IMR-90 (cell line): ENCODE results near the gene CEP104. TPM values are rescaled to one million over a fixed set of nuclear protein-coding genes. Genes with fewer than 3 reads are reported as not detected.

Experiments used
- ATAC-seq: fragments of 200-7000 bp; cut with Tn5 transposase; 2 replicates; pipeline ENCODE4 v1.9.1; 2020; ENCODE audit warnings: low read depth, mild to moderate bottlenecking, moderate library complexity
- BruUV-seq: library from RNA; stranded (reverse); fragments of 400-500 nt; replicated peaks from 2 replicates; lab custom pipeline; 2021; lab: Mats Ljungman, UMichigan
- CTCF ChIA-PET: fragments of 300-600 bp; formaldehyde crosslinking; extraction: SDS; loops from one replicate; lab custom pipeline; 2021; ENCODE audit warnings: antibody characterized with exemption; lab: Yijun Ruan, JAX
- POLR2A ChIA-PET: fragments of 300-600 bp; sonication (Branson Sonifier 250); formaldehyde crosslinking; loops from one replicate; lab custom pipeline; 2022; ENCODE audit warnings: antibody characterized with exemption; ENCODE audit not compliant: unreplicated experiment; lab: Charles Lee
- DNase-seq: peaks from one replicate; pipeline ENCODE4 v3.0.0; 2013
- H2AFZ ChIP-seq: replicated peaks from 2 replicates; pipeline ENCODE3; 2013; ENCODE audit warnings: low read length, mild to moderate bottlenecking; ENCODE audit not compliant: poor library complexity
- H2AK5ac ChIP-seq: 2 replicates; pipeline ENCODE4 v1.6.1; 2013; ENCODE audit warnings: low read depth, low read length, inconsistent platforms
- H2AK9ac ChIP-seq: replicated peaks from 2 replicates; pipeline ENCODE3; 2013; ENCODE audit warnings: mild to moderate bottlenecking, low read depth, low read length, moderate library complexity; ENCODE audit not compliant: poor library complexity
- H2BK120ac ChIP-seq: 2 replicates; pipeline ENCODE4 v1.6.1; 2013; ENCODE audit warnings: low read depth, low read length, inconsistent platforms
- H2BK15ac ChIP-seq: 3 replicates; pipeline ENCODE4 v1.6.1; 2013; ENCODE audit warnings: low read depth, low read length, inconsistent platforms
- H2BK20ac ChIP-seq: 2 replicates; pipeline ENCODE4 v1.6.1; 2013; ENCODE audit warnings: low read depth, mild to moderate bottlenecking, inconsistent platforms, low read length, moderate library complexity
- H2BK5ac ChIP-seq: 2 replicates; pipeline ENCODE4 v1.6.1; 2013; ENCODE audit warnings: mild to moderate bottlenecking, low read depth, low read length, inconsistent platforms; ENCODE audit not compliant: poor library complexity, severe bottlenecking
- H3K14ac ChIP-seq: replicated peaks from 2 replicates; pipeline ENCODE4 v1.6.1; 2013; ENCODE audit warnings: low read depth, low read length, inconsistent platforms
- H3K18ac ChIP-seq: 2 replicates; pipeline ENCODE4 v1.6.1; 2013; ENCODE audit warnings: low read depth, low read length, control low read depth
- H3K23ac ChIP-seq: 2 replicates; pipeline ENCODE4 v1.6.1; 2013; ENCODE audit warnings: low read depth, low read length, inconsistent platforms
- H3K27ac ChIP-seq: 2 replicates; pipeline ENCODE4 v1.5.1; 2013; ENCODE audit warnings: mild to moderate bottlenecking, control low read depth, low read length; ENCODE audit not compliant: insufficient read depth
- H3K27me3 ChIP-seq: 2 replicates; pipeline ENCODE4 v1.6.1; 2013; ENCODE audit warnings: low read length; ENCODE audit not compliant: control insufficient read depth, insufficient read depth
- H3K36me3 ChIP-seq: 2 replicates; pipeline ENCODE4 v1.6.1; 2013; ENCODE audit warnings: low read length, mixed read lengths; ENCODE audit not compliant: control insufficient read depth, insufficient read depth
- H3K4ac ChIP-seq: 2 replicates; pipeline ENCODE4 v1.6.1; 2013; ENCODE audit warnings: low read depth, low read length, inconsistent platforms
- H3K4me1 ChIP-seq: 2 replicates; pipeline ENCODE4 v1.6.1; 2013; ENCODE audit warnings: low read length, mixed read lengths; ENCODE audit not compliant: control insufficient read depth, insufficient read depth
- H3K4me2 ChIP-seq: 2 replicates; pipeline ENCODE4 v1.6.1; 2013; ENCODE audit warnings: low read depth, mild to moderate bottlenecking, control low read depth, low read length, moderate library complexity
- H3K4me3 ChIP-seq: 2 replicates; pipeline ENCODE4 v1.5.1; 2013; ENCODE audit warnings: low read depth, mild to moderate bottlenecking, control low read depth, low read length, moderate library complexity; ENCODE audit not compliant: insufficient read depth
- H3K56ac ChIP-seq: 2 replicates; pipeline ENCODE4 v1.6.1; 2013; ENCODE audit warnings: low read length, inconsistent platforms; ENCODE audit not compliant: insufficient read depth; ENCODE audit errors: extremely low read depth
- H3K79me1 ChIP-seq, 2 experiments: 2 replicates each; pipeline ENCODE4 v1.6.1; 2013; ENCODE audit warnings: low read length in 2 of 2, inconsistent platforms in 1 of 2, low read depth in 1 of 2
- H3K9ac ChIP-seq: 2 replicates; pipeline ENCODE4 v1.6.1; 2013; ENCODE audit warnings: low read depth, low read length, control low read depth
- H3K9me1 ChIP-seq: 2 replicates; pipeline ENCODE4 v1.6.1; 2013; ENCODE audit warnings: low read length, inconsistent platforms; ENCODE audit not compliant: insufficient read depth
- H3K9me3 ChIP-seq: 2 replicates; pipeline ENCODE4 v1.6.1; 2013; ENCODE audit warnings: low read length; ENCODE audit not compliant: control insufficient read depth, insufficient read depth
- H4K20me1 ChIP-seq: 2 replicates; pipeline ENCODE4 v1.6.1; 2013; ENCODE audit warnings: low read length, inconsistent platforms; ENCODE audit not compliant: insufficient read depth
- H4K5ac ChIP-seq: 2 replicates; pipeline ENCODE4 v1.6.1; 2013; ENCODE audit warnings: mild to moderate bottlenecking, low read depth, low read length, control low read depth
- H4K8ac ChIP-seq, 2 experiments: 2 replicates each; pipeline ENCODE4 v1.6.1; 2013; ENCODE audit warnings: low read depth in 2 of 2, low read length in 2 of 2, control low read depth in 1 of 2, inconsistent platforms in 1 of 2
- H4K91ac ChIP-seq: 2 replicates; pipeline ENCODE4 v1.6.1; 2013; ENCODE audit warnings: low read depth, low read length, inconsistent platforms; ENCODE audit not compliant: insufficient read depth
- BHLHE40 ChIP-seq: fragments of 150-350 bp; IDR thresholded peaks from 2 replicates; pipeline ENCODE4 v1.6.1; 2016; ENCODE audit warnings: mild to moderate bottlenecking, low read depth, low read length
- CHD1 ChIP-seq: IDR thresholded peaks from 2 replicates; pipeline ENCODE4 v1.6.1; 2012; ENCODE audit warnings: low read depth, low read length, improper control_type of control experiment
- CTCF ChIP-seq: conservative IDR thresholded peaks from 2 replicates; pipeline ENCODE4 v1.5.1; 2012; ENCODE audit warnings: mild to moderate bottlenecking, low read depth, low read length, improper control_type of control experiment
- FOS ChIP-seq: fragments of 150-350 bp; IDR thresholded peaks from 2 replicates; pipeline ENCODE4 v1.6.1; 2016; ENCODE audit warnings: low read depth, low read length
- MXI1 ChIP-seq: IDR thresholded peaks from 2 replicates; pipeline ENCODE4 v1.6.1; 2012; ENCODE audit warnings: low read depth, mild to moderate bottlenecking, low read length, moderate library complexity, borderline replicate concordance
- RAD21 ChIP-seq: IDR thresholded peaks from 2 replicates; pipeline ENCODE4 v1.6.1; 2012; ENCODE audit warnings: low read length, improper control_type of control experiment
- RCOR1 ChIP-seq: IDR thresholded peaks from 2 replicates; pipeline ENCODE4 v1.6.1; 2012; ENCODE audit warnings: mild to moderate bottlenecking, low read length, improper control_type of control experiment; ENCODE audit not compliant: insufficient replicate concordance
- RFX5 ChIP-seq: IDR thresholded peaks from 2 replicates; pipeline ENCODE4 v1.8.0; 2012; ENCODE audit warnings: low read depth, mild to moderate bottlenecking, low read length, moderate library complexity
- WGBS, 2 experiments: methylation state at CpG; one replicate each; pipeline versions ENCODE4 v1.1.5 to v1.1.7; 2013; ENCODE audit warnings: missing lambda C conversion rate in 2 of 2; ENCODE audit not compliant: insufficient read length in 1 of 2; ENCODE audit errors: extremely low coverage in 2 of 2; 5-methylcytosine and 5-hydroxymethylcytosine counted together
- dilution Hi-C: fragments of 300-500 bp; cut with HindIII; formaldehyde crosslinking; loops from one replicate; pipeline ENCODE4 v1.14.3; 2018; ENCODE audit warnings: low sequenced_read_pairs; ENCODE audit not compliant: unreplicated experiment
- in situ Hi-C: fragments of 300-500 bp; cut with MboI; formaldehyde crosslinking; loops from 3 replicates; pipeline ENCODE4 v1.14.3; 2019; ENCODE audit warnings: low sequenced_read_pairs, inconsistent platforms, mixed read lengths
- intact Hi-C: fragments of 100-400 bp; cut with micrococcal nuclease; formaldehyde crosslinking; loops from 2 replicates; pipeline ENCODE4 v1.10.0; 2022
- polyA plus RNA-seq, 3 experiments: library from polyadenylated mRNA; depleted of rRNA; stranded (reverse); fragments of >200 nt; gene quantifications; 2 replicates each; pipeline ENCODE4 v1.2.3, GENCODE V29; 2012; ENCODE audit warnings: low replicate concordance in 1 of 3
- total RNA-seq: library from RNA; depleted of rRNA; stranded (reverse); fragments of >200 nt; gene quantifications from 2 replicates; pipeline ENCODE4 v1.2.3, GENCODE V29; 2012
- TF ChIP-seq, protein P1 (sequence below): fragments of 150-350 bp; IDR thresholded peaks from 2 replicates; pipeline ENCODE4 v1.6.1; 2017; ENCODE audit warnings: mild to moderate bottlenecking, antibody characterized with exemption, low read length, low read depth

Gene CEP104
- total and polyA plus RNA-seq, 2 of the 4 experiments (the other 2 are of a cell fraction) = 14.3 to 17.5 TPM

- Histone ChIP-seq H3K36me3 (no peaks in the 10 kb centered on the region), H3K23ac (0 out of 2 replicates have a peak overlapping the region, but pooled peaks have one; percentile 38), H3K56ac (no peak overlapping the region), H3K9ac (0 out of 2 replicates have a peak overlapping the region, but pooled peaks have one; percentile 1), H3K79me1 (peaks cover 24 to 39% of the 10 kb centered on the region in 2 experiments), H3K27me3 (no peaks in the 10 kb centered on the region), H2AFZ (peak overlapping the region; percentile 100), H4K5ac (no peak overlapping the region), H2AK9ac (peak overlapping the region; percentile 91), H3K9me3 (no peaks in the 10 kb centered on the region), H3K4me3 (peak overlapping the region; percentile 98), H3K14ac (no peak overlapping the region), H2BK15ac (no peak overlapping the region), H3K4ac (no peak overlapping the region), H3K9me1 (peaks cover 2% of the 10 kb centered on the region; the same call in 1 of the 2 replicates), H2BK120ac (no peak overlapping the region), H2BK5ac (no peak overlapping the region), H3K4me2 (peak overlapping the region; percentile 79), H4K91ac (no peak overlapping the region), H4K20me1 (peaks cover 3% of the 10 kb centered on the region; the same call in 1 of the 2 replicates), H3K27ac (no peak overlapping the region), H4K8ac (no peak overlapping the region; a peak in 1 of 4 replicates), H3K4me1 (peaks cover 5% of the 10 kb centered on the region; the same call in 1 of the 2 replicates), H2BK20ac (no peak overlapping the region), H3K18ac (no peak overlapping the region), H2AK5ac (no peak overlapping the region)
- dilution Hi-C loops = no loop called here
- TF ChIP-seq FOS (no peak), CHD1 (no peak), CTCF (0 out of 2 replicates have a peak, but pooled peaks have one; percentile 19), RAD21 (no peak), RCOR1 (no peak), MXI1 (peak; percentile 47; the same call in 1 of the 2 replicates), BHLHE40 (peak; percentile 38; the same call in 1 of the 2 replicates), RFX5 (no peak)
- TF ChIP-seq, protein P1, sequence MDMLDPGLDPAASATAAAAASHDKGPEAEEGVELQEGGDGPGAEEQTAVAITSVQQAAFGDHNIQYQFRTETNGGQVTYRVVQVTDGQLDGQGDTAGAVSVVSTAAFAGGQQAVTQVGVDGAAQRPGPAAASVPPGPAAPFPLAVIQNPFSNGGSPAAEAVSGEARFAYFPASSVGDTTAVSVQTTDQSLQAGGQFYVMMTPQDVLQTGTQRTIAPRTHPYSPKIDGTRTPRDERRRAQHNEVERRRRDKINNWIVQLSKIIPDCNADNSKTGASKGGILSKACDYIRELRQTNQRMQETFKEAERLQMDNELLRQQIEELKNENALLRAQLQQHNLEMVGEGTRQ = no peak
- intact Hi-C loops = no loop called here
- ATAC-seq (no peak), DNase-seq (peak; percentile 36)
- no TSS peak for BruUV-seq
- CTCF ChIA-PET = interaction anchor here (0.8 to 1.4 kb wide), 3 partner anchors 9 to 45 kb away, joined by 3 to 4 read pairs (median 4); no protein-coding TSS in a partner anchor
- POLR2A ChIA-PET = no interaction called here
- in situ Hi-C loops = no loop called here
- WGBS, 2 experiments = 28% methylated on average over 17 of the region's 34 CpGs; no CpG with 5 or more reads in 1 of the 2 experiments
These were observed 1.4 kb upstream of the CEP104 start for GRCh38 chr1:3858231-3858981.
